SK-N-SH treated with all-trans-retinoic acid at 6 μM for 48 hours (cell line): ENCODE results near the gene AUTS2.

Experiments used
- BACH2 ChIP-seq: fragments of 250-450 bp; sonication (Bioruptor Pico); IDR thresholded peaks from 2 replicates; pipeline ENCODE4 v1.9.0; 2021; ENCODE audit warnings: mild to moderate bottlenecking, borderline replicate concordance
- CSRNP3 ChIP-seq: fragments of 250-450 bp; sonication (Bioruptor Pico); IDR thresholded peaks from 2 replicates; pipeline ENCODE4 v1.5.1; 2021; ENCODE audit warnings: mild to moderate bottlenecking, moderate library complexity
- GLIS3 ChIP-seq: fragments of 250-450 bp; sonication (Bioruptor Pico); IDR thresholded peaks from 2 replicates; pipeline ENCODE4 v1.5.0; 2020; ENCODE audit warnings: mild to moderate bottlenecking, moderate library complexity
- OSR1 ChIP-seq: fragments of 250-450 bp; sonication (Bioruptor Pico); IDR thresholded peaks from 2 replicates; pipeline ENCODE4 v1.8.0; 2022; ENCODE audit warnings: moderate library complexity, mild to moderate bottlenecking, inconsistent platforms
- PATZ1 ChIP-seq: fragments of 250-450 bp; sonication (Bioruptor Pico); IDR thresholded peaks from 2 replicates; pipeline ENCODE4 v1.8.0; 2020; ENCODE audit warnings: mild to moderate bottlenecking, moderate library complexity, borderline replicate concordance
- PPARA ChIP-seq: fragments of 250-450 bp; sonication (Bioruptor Pico); IDR thresholded peaks from 2 replicates; pipeline ENCODE4 v1.5.0; 2020; ENCODE audit warnings: mild to moderate bottlenecking, borderline replicate concordance
- ZFP3 ChIP-seq: fragments of 250-450 bp; sonication (Bioruptor Pico); IDR thresholded peaks from 2 replicates; pipeline ENCODE4 v1.5.0; 2020; ENCODE audit warnings: mild to moderate bottlenecking, moderate library complexity
- ZNF565 ChIP-seq: fragments of 450-650 bp; formaldehyde crosslinking; conservative IDR thresholded peaks from 2 replicates; pipeline ENCODE4 v1.5.0; 2020; ENCODE audit warnings: low read depth, mild to moderate bottlenecking, moderate library complexity
- ZNF8 ChIP-seq: fragments of 450-650 bp; formaldehyde crosslinking; IDR thresholded peaks from 2 replicates; pipeline ENCODE4 v1.5.0; 2020; ENCODE audit warnings: mild to moderate bottlenecking, moderate library complexity

GRCh38 chr7:69840248-69840647, 242.0 kb downstream of the AUTS2 start:
- no peak for TF ChIP-seq ZNF8 (CRISPR knock-in tag)
- no peak for TF ChIP-seq OSR1 (CRISPR knock-in tag)
- no peak for TF ChIP-seq PATZ1 (CRISPR knock-in tag)
- TF ChIP-seq ZFP3 (CRISPR knock-in tag), result no peak
- TF ChIP-seq GLIS3, result no peak
- no peak for TF ChIP-seq ZNF565 (CRISPR knock-in tag)
- no peak for TF ChIP-seq CSRNP3 (CRISPR knock-in tag)
- TF ChIP-seq BACH2 (CRISPR knock-in tag), result no peak
- no peak for TF ChIP-seq PPARA (CRISPR knock-in tag)
